Breast epithelium (tissue), 3 donors: ENCODE data around the gene NDST1.

Source experiments
- CTCF ChIP-seq, 3 donors: fragments of 450-650 bp; IDR thresholded peaks; one replicate each; pipeline ENCODE4 v1.5.1; 2016 to 2017; ENCODE audit warnings: antibody characterized with exemption in 3 of 3, mild to moderate bottlenecking in 3 of 3, moderate library complexity in 3 of 3
- POLR2A ChIP-seq: fragments of 450-650 bp; IDR thresholded peaks from one replicate; pipeline ENCODE4 v1.6.1; 2016; ENCODE audit warnings: antibody characterized with exemption, mild to moderate bottlenecking, moderate library complexity
- POLR2AphosphoS5 ChIP-seq, 3 donors: sonication (generic); formaldehyde crosslinking; IDR thresholded peaks; one replicate each; pipeline ENCODE4 v1.6.1; 2017; ENCODE audit warnings: antibody characterized with exemption in 3 of 3

DNA sequence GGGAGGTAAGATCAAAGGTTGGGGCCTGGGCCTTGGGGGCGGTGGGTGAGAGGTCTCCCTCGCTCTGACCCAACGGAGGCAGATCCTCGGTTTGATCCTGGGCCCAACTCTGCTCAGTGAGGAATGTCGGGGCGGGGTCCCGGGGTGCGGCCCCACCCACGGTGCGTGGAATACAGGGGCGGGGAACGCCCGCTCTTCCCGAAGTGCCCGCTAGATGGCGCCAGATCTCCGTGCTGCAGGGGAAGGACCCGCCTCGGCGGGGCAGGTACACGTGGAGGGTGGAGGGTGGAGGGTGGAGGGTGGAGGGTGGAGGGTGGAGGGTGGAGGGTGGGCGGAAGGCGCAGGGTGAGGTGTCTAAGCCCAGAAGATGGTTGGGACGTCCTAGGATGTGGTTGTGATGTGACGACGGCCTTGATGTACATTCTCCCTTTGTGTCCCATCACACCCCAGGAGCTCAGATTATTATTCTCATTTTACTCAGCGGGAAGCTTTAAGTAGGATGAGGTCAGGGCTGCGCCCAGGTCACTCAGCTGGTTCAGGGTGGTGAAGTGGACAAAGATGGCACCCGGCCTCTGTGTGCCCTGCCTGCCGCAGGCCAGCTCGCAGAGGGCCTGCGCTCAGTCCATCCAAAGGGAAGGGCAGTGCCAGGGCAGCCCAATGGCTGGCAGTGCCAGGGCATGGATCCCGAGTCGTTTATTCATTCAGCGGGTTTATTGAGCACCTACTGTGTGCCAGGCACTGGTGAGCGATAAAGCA, 49.0 kb upstream of the NDST1 start:
- TF ChIP-seq POLR2AphosphoS5 (IDR thresholded peaks at IDR 0.05) (no peak), CTCF (IDR thresholded peaks at IDR 0.05) (peak; percentile 72 to 83 (median 78)), POLR2A (no peak)
